GM12878 (cell line): Measurements from ENCODE around the gene BLCAP. TPM values are rescaled to one million over a fixed set of nuclear protein-coding genes. Genes with fewer than 3 reads are reported as not detected.

Experiments
- ATF3 ChIP-seq: IDR thresholded peaks from 2 replicates; pipeline ENCODE4 v1.6.1; 2011; ENCODE audit warnings: low read depth, mild to moderate bottlenecking, low read length, moderate library complexity, borderline replicate concordance; ENCODE audit errors: extremely low read depth
- BCL3 ChIP-seq: IDR thresholded peaks from 2 replicates; pipeline ENCODE4 v1.6.1; 2011; ENCODE audit warnings: borderline replicate concordance, low read depth, mild to moderate bottlenecking, moderate library complexity, low read length; ENCODE audit not compliant: insufficient read depth, poor library complexity, severe bottlenecking
- CBX3 ChIP-seq: fragments of 200-600 bp; sonication (generic); IDR thresholded peaks from 2 replicates; pipeline ENCODE4 v1.6.1; 2016; ENCODE audit warnings: low read depth, borderline replicate concordance
- CUX1 ChIP-seq: IDR thresholded peaks from 2 replicates; pipeline ENCODE4 v1.6.1; 2012; ENCODE audit warnings: improper control_type of control experiment, low read depth, low read length; ENCODE audit not compliant: insufficient replicate concordance
- DPF2 ChIP-seq: fragments of 450-650 bp; IDR thresholded peaks from 2 replicates; pipeline ENCODE4 v1.6.1; 2017; ENCODE audit warnings: mild to moderate bottlenecking
- E2F8 ChIP-seq: fragments of 450-650 bp; IDR thresholded peaks from 2 replicates; pipeline ENCODE4 v1.6.1; 2018; ENCODE audit warnings: mild to moderate bottlenecking, low read depth, moderate library complexity; ENCODE audit not compliant: partially characterized antibody
- EED ChIP-seq: sonication (generic); IDR thresholded peaks from 2 replicates; pipeline ENCODE4 v1.6.1; 2016; ENCODE audit warnings: antibody characterized with exemption, low read depth
- HDAC6 ChIP-seq: fragments of 200-600 bp; sonication (generic); IDR thresholded peaks from one replicate; pipeline ENCODE4 v1.8.0; 2017; ENCODE audit warnings: antibody characterized with exemption; ENCODE audit not compliant: unreplicated experiment
- KAT2A ChIP-seq: conservative IDR thresholded peaks from 2 replicates; pipeline ENCODE4 v1.6.1; 2011; ENCODE audit warnings: low read depth, low read length; ENCODE audit not compliant: control insufficient read depth
- MEF2A ChIP-seq: IDR thresholded peaks from 2 replicates; pipeline ENCODE4 v1.6.1; 2011; ENCODE audit warnings: low read depth, mild to moderate bottlenecking, low read length, moderate library complexity; ENCODE audit not compliant: insufficient read depth
- NR2F1 ChIP-seq: fragments of 450-650 bp; conservative IDR thresholded peaks from 2 replicates; pipeline ENCODE4 v1.6.1; 2017; ENCODE audit warnings: mild to moderate bottlenecking
- NRF1 ChIP-seq: conservative IDR thresholded peaks from 2 replicates; pipeline ENCODE4 v1.6.1; 2011; ENCODE audit warnings: mild to moderate bottlenecking, low read depth, low read length, improper control_type of control experiment
- PML ChIP-seq: IDR thresholded peaks from 2 replicates; pipeline ENCODE4 v1.6.1; 2012; ENCODE audit warnings: low read length, inconsistent platforms
- POLR2AphosphoS5 ChIP-seq: IDR thresholded peaks from 2 replicates; pipeline ENCODE4 v1.6.1; 2011; ENCODE audit warnings: mild to moderate bottlenecking, low read length, inconsistent platforms
- SIN3A ChIP-seq: IDR thresholded peaks from 2 replicates; pipeline ENCODE4 v1.6.1; 2012; ENCODE audit warnings: low read depth, low read length, improper control_type of control experiment
- SPI1 ChIP-seq: IDR thresholded peaks from 2 replicates; pipeline ENCODE4 v1.6.1; 2011; ENCODE audit warnings: low read depth, mild to moderate bottlenecking, low read length, moderate library complexity, borderline replicate concordance; ENCODE audit not compliant: insufficient read depth
- TCF7 ChIP-seq: IDR thresholded peaks from 2 replicates; pipeline ENCODE4 v1.6.1; 2014; ENCODE audit warnings: antibody characterized with exemption, borderline replicate concordance
- USF2 ChIP-seq: IDR thresholded peaks from 2 replicates; pipeline ENCODE4 v1.6.1; 2011; ENCODE audit warnings: low read depth, low read length, improper control_type of control experiment, borderline replicate concordance
- ZNF207 ChIP-seq: fragments of 450-650 bp; IDR thresholded peaks from 2 replicates; pipeline ENCODE4 v1.6.1; 2014; ENCODE audit warnings: antibody characterized with exemption, mild to moderate bottlenecking, borderline replicate concordance
- polyA plus RNA-seq, 11 experiments: library from polyadenylated mRNA; depleted of rRNA in 4 of 11; unstranded in 6 of 11; stranded (reverse) in 5 of 11; fragments of >200 nt; fragmentation: Nextera tagmentation in 4 of 11; fragmentation: Illumina TruSeq in 1 of 11; extraction: Ambion mirVana in 4 of 11; extraction: Trizol in 1 of 11; gene quantifications; 1 replicate in 1 of 11; 2 replicates in 10 of 11; pipeline versions ENCODE4 v1.2.1 to v1.2.3, GENCODE V29; 2011 to 2016; ENCODE audit warnings: inconsistent platforms in 2 of 11, missing spikeins in 2 of 11, low read depth in 1 of 11
- total RNA-seq, 4 experiments: library from RNA; depleted of rRNA in 3 of 4; stranded (reverse); fragments of >200 nt in 3 of 4; fragmentation: Illumina TruSeq in 1 of 4; extraction: Trizol in 1 of 4; gene quantifications; 2 replicates each; pipeline versions ENCODE4 v1.2.1 to v1.2.3, GENCODE V29; 2013 to 2021

BLCAP gene
- total and polyA plus RNA-seq, 10 of the 15 experiments (the other 5 are each of a cell fraction or from before 2014, with no cell fraction given), result 24.6 to 62.3 (median 47.3) TPM

GRCh38 chr20:37534401-37535157 is 6.9 kb upstream of the BLCAP start (continued):
- no peak for TF ChIP-seq E2F8
- TF ChIP-seq USF2, result no peak; the same call in 1 of the 2 replicates
- TF ChIP-seq BCL3, result no peak
- 0 out of 2 replicates have a peak, but pooled peaks have one; percentile 34 for TF ChIP-seq DPF2
- no peak for TF ChIP-seq ZNF207
- TF ChIP-seq SIN3A, result no peak
- TF ChIP-seq ATF3, result no peak
- TF ChIP-seq KAT2A, result no peak
- TF ChIP-seq NRF1, result no peak
- TF ChIP-seq SPI1, result peak; percentile 18; the same call in 1 of the 2 replicates
- no peak for TF ChIP-seq CUX1
- no peak for TF ChIP-seq HDAC6
- no peak for TF ChIP-seq PML
- TF ChIP-seq MEF2A, result peak; percentile 97
- TF ChIP-seq EED, result no peak; the same call in 1 of the 2 replicates
- TF ChIP-seq TCF7, result no peak
- TF ChIP-seq CBX3, result no peak
- TF ChIP-seq POLR2AphosphoS5, result no peak
- no peak for TF ChIP-seq NR2F1
